Activated gamma-delta T cell treated with anti-CD3 and anti-CD28 coated beads, Interleukin-2, amount 50 U/mL, for 16 hours (primary cell): ENCODE data around the gene ENC1.

Experiments used
- DNase-seq: peaks from one replicate; pipeline ENCODE4 v3.0.0-alpha.2; 2020; ENCODE audit warnings: low read depth

Gene ENC1

DNA sequence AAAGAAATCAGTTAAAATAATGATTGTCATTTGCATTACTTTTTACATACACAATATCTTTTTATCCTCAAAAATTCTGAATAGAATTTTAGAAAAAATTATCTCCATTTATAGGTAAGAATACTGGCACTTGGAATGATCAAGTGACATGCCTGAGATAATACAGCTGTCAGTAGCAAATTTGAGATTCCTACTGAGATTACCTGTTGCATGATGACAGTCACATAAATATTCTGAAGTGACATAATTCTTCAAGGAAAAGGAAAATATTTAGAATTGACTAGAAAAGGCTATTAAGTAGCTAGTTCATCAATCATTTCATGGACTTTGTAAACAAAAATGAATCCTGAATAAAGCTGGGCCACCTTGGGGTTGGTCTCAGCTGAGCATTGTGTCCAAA is 15.2 kb upstream of the ENC1 start:
- no peak for DNase-seq

DNA sequence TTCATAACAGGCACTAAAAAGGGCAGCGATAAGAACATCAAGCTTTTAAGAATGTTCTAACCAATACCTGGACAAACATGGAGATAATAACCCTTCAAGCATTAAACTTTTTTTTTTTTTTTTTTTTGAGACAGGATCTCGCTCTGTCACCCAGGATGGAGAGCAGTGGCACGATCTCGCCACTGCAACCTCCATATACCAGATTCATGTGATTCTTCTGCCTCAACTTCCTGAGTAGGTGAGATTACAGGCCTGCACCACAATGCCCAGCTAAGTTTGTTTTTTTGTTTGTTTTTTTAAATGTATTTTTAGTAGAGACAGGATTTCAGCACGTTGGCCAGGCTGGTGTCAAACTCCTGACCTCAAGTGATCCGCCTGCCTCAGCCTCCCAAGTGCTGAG is 14.7 kb upstream of the ENC1 start:
- DNase-seq = no peak

DNA sequence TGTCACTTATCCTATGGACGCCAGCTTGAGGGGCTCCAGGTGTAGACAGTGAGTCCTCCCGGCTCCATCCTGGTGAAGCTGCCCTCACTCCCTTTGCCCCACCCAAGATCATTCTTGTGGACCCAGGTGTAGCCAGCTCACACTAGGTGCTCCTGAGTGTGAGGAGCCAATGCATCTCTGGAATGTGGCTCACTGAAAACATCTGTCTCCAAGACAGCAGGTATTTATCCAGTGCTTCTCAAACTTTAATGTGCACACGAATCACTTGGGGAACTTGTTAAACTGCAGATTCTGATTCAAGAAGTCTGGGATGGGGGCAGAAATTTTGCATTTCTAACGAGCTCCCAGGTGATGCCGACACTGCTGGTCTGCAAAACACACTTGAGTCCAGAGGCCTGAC is 13.5 kb upstream of the ENC1 start:
- DNase-seq = no peak

GRCh38 chr5:74652576-74652975 is 12.0 kb upstream of the ENC1 start:
- no peak for DNase-seq

DNA sequence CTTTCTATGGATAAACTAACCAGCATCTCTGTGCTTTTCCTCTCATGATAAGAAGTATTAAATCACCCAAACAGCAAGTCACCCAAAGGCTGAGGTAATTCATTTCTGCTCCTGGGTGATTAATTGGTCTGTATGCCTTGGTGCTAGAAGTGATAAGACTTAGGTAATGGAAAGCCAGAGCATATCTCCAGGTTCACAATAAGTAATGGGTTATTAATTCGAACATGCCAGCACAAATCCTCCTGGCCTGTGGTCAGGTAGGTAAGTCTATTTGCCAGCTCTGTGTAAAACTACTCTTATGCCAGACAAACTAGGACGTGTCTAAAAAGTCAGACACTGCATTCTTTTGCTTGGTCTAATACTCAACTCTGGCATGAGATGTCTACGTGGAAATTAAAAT is 11.2 kb upstream of the ENC1 start:
- no peak for DNase-seq

- DNase-seq = no peak
These were observed 9.0 kb upstream of the ENC1 start for GRCh38 chr5:74649421-74649973.

DNA sequence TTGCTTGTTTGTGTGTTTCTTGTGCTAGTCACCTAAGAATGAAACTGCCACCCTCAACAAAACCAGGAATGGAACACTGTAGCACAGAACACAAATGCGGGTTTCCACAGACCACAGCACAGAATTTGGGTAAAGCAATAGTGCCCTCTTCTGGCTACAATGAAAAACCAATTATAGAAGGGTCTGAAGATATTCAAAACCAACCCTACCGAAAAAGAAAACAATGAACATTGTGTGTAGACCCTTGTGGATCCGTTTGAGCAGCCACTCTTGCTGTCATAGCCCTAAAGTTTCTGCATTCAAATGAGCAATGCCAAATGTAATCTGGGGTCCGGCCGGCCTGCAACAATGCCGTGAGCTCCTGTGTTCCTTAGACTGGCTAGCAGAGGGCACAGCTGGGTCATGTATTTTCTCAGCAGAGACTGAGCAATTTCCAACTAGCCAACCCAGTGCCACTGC is 8.3 kb upstream of the ENC1 start:
- no peak for DNase-seq

DNA sequence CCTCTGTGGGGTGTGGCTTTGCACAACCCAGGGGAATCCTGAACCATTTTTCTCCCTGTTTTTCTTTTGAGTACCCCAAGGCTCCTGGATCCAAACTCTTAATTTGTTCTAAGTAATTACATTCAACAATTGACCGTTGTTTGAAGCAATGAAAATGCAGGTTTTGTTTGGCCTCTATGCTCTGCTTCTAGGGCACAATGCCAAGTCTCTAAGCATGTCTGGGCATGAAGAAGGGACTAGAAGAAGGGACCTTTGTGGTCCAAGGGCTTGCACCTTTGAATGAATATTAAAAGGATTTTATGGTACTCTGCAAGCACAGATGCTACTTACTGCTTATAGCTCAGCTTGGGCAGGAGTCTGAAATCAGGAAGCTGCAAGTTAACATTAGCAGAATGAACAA is 6.6 kb upstream of the ENC1 start:
- DNase-seq = no peak

DNA sequence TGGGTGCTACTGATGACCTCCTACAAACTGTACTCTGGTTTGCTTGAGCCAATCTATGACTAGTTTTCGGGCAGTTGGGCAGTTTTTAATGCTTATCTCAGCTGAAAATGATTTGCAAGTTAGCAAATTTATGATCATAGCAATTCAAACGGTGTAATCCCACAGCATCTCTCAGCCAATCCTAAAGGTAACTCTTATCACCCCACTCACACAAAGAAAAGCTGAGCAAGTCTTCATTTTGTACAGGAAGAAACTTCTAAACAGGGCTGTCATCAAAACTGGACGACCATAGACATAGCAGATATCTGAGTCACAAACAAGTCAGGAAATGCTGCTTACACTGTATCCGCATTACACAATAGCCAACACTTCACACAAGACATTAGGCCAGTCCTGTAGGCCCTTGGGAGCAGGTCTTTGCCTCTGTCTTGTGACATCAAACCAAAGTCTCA is 2.6 kb upstream of the ENC1 start:
- DNase-seq = no peak

DNA sequence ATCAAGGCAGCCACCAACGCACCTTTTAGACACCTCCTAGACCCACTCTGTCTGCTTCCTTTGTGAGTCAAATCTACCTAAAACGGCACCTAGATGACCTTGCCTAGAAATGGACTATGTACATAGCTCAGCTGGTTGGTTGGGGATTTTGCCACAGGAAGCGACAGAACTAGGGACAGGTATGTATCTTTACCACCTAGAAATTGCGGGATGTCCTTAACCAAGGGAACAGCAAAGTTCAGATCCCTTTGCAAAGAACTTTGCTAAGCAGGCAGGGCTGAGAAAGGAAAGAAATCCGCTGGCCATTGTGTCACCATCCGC is 2.0 kb upstream of the ENC1 start:
- no peak for DNase-seq

- DNase-seq = no peak
These were observed 1.4 kb upstream of the ENC1 start for GRCh38 chr5:74641735-74642542.

- DNase-seq = no peak
These were observed 616 bp upstream of the ENC1 start for GRCh38 chr5:74640954-74641734.

- DNase-seq = no peak
These were observed 600 bp downstream of the ENC1 start for GRCh38 chr5:74639807-74640449.

- DNase-seq = no peak
These were observed 1.3 kb downstream of the ENC1 start for GRCh38 chr5:74638970-74639806.

DNA sequence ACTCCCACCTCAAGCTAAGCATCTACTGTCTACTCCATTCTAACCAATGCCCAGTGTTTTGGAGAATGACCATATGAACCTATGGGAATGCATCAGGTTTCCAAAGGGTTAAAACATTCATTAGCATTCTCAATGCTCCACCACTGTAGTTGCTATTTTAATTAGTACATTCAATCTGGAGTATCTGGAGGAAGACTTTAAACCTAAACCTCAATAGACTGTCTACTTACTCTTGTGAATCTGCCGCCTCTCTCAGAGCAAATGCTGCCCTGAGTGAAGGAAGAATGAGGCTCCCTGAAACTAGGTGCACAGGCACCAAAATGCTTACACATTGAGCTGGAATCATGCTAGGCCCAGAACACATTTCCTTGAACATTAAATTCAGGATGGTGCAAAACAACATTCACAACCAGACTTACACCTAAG is 2.0 kb downstream of the ENC1 start:
- DNase-seq = no peak

GRCh38 chr5:74636552-74636951 is 4.0 kb downstream of the ENC1 start:
- DNase-seq = no peak

- DNase-seq = no peak
These were observed 4.4 kb downstream of the ENC1 start for GRCh38 chr5:74636149-74636548.

GRCh38 chr5:74634611-74635286 is 5.8 kb downstream of the ENC1 start:
- no peak for DNase-seq

DNA sequence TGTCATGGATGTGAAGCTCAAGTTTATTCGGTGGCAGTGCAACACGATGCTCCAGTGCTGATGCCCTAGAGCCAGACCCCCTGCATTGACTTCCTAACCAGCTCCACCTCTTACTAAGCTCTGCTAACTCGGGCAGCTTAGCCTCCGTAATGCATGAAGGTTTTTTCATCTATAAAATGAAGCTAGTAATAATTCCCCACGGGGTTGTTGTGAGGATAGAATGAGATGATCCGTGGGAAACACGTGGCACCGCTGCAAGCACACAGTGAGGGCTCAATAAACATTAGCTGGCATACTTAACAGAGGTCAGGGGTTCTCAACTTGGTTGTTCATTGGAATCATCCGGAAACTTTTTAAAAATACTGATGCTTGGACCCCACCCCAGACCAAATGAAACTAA is 6.8 kb downstream of the ENC1 start:
- DNase-seq = no peak

DNA sequence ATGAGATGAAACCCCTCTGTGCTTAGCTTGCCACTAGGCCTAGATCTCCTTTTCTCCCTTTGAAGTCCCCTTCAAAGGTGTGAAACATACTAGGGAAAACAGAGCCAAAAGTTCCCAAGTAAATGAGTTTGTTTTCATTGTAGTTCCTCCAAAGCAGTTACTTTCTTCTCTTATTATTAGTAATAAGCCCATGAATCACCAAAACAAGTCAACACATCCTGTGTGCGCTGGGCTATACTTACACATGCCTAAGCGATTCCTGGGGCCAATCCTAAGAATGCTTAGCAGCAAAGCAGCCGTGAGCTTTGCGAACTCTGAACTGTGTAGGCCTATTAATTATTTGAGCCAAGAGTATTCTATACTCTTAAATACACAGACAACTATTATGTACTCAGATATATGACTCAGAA is 7.6 kb downstream of the ENC1 start:
- DNase-seq = no peak
